ENCODE measurements around the gene MGAT5. TPM values are rescaled to one million over a fixed set of nuclear protein-coding genes. Genes with fewer than 3 reads are reported as not detected.

The MGAT5 gene
- total RNA-seq, 1 donor from 2014 or later = 32.5 TPM

- no peaks in the 10 kb centered on the region for H3K36me3 ChIP-seq (ENCODE audit: control insufficient read depth, insufficient read depth, low read length)
- TF ChIP-seq CTCF (IDR thresholded peaks at IDR 0.05; ENCODE audit: insufficient read depth, low read length, poor library complexity, severe bottlenecking) = no peak
- no peaks in the 10 kb centered on the region for H3K27me3 ChIP-seq (ENCODE audit: control insufficient read depth, insufficient read depth, low read length)
- H3K4me3 ChIP-seq (ENCODE audit: low read depth, low read length) = no peak overlapping the region
- no peak for DNase-seq (ENCODE audit: low read depth)
Observed at GRCh38 chr2:134244587-134244986, 9.3 kb upstream of the MGAT5 start.

- no peak for DNase-seq (ENCODE audit: low read depth)
- Histone ChIP-seq H3K27me3 (ENCODE audit: control insufficient read depth, insufficient read depth, low read length) (no peaks in the 10 kb centered on the region), H3K36me3 (ENCODE audit: control insufficient read depth, insufficient read depth, low read length) (no peaks in the 10 kb centered on the region), H3K4me3 (ENCODE audit: low read depth, low read length) (no peak overlapping the region)
- peak; percentile 78 for TF ChIP-seq CTCF (IDR thresholded peaks at IDR 0.05; ENCODE audit: insufficient read depth, low read length, poor library complexity, severe bottlenecking)
Observed at GRCh38 chr2:134245340-134245984, 8.4 kb upstream of the MGAT5 start.

DNA sequence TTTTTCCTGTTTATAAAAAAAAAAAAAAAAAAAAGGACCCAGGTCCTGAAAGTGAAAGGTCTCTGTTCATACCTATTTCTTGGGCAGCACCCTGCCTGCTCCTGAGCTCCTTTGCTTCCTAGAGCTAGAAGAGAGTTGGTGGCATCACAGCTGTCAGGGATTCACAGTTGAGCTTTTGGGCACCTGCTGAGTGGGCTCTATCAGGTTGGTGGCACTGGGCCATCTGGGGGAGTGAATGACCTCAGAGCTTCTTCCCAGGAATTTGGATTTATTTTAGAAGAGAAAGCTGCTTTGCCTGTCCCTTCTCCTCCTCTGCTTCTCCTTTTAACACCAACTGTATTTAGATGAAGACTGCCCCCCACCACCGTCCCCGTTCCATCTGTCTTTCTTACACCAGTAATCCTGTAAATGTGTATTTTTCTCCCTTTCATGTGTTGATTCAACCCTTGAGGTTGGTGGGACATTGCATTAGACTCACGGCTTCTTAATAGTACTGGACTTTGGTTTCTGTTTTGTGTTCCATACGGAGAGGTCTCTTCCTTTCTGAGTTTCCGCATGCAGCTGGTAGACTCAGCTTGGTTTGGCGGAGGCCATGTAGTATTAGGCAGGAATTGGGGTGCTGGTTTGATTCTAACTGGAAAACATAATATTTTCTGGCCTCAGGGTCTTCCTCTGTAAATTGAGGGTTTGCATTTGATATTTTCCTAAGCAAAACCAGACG lies 7.6 kb upstream of the MGAT5 start:
- no peaks in the 10 kb centered on the region for H3K36me3 ChIP-seq (ENCODE audit: control insufficient read depth, insufficient read depth, low read length)
- no peak for TF ChIP-seq CTCF (IDR thresholded peaks at IDR 0.05; ENCODE audit: insufficient read depth, low read length, poor library complexity, severe bottlenecking)
- no peak overlapping the region for H3K4me3 ChIP-seq (ENCODE audit: low read depth, low read length)
- no peaks in the 10 kb centered on the region for H3K27me3 ChIP-seq (ENCODE audit: control insufficient read depth, insufficient read depth, low read length)
- DNase-seq (ENCODE audit: low read depth) = no peak

DNA sequence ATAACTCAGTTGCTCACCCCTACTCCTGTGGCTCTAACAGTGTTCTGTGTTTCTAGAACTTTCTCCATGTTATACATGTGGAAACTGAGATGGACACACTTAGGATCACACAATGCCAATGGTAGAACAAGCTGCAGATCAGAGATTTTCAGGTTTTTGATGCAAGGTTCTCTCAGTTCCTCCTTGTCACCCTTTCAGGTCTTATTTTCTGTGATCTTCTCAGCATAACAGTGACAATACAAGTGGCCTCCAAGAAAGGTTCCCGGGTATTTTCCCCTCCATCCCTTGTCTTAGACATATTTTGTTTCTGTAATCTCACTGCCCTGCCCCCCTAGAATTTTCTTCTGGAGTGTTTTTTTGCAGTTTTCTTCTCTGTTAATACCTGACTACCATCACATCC lies 6.2 kb upstream of the MGAT5 start:
- no peak for DNase-seq (ENCODE audit: low read depth)

DNA sequence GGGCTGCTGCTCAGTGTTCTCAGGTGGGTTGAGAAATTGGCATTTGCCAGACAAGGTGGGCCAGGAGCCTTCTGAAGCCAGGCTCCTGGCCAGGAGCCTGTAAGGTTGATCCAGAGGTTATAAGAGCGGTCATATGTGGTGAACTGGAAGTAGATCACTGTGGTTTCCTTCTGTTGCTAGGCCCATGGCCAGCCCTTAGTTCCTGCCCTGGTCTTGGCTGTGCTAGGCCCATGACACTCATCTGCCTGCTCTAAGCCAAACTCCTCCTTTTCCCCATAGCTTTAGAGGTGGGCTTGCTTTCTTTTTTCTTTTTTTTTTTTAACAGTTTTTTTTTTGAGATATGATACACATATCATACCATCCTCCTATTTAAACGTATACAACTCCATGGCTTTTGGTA lies 5.0 kb upstream of the MGAT5 start:
- Histone ChIP-seq H3K27me3 (ENCODE audit: control insufficient read depth, insufficient read depth, low read length) (no peaks in the 10 kb centered on the region), H3K36me3 (ENCODE audit: control insufficient read depth, insufficient read depth, low read length) (no peaks in the 10 kb centered on the region), H3K4me3 (ENCODE audit: low read depth, low read length) (no peak overlapping the region)
- no peak for DNase-seq (ENCODE audit: low read depth)
- no peak for TF ChIP-seq CTCF (IDR thresholded peaks at IDR 0.05; ENCODE audit: insufficient read depth, low read length, poor library complexity, severe bottlenecking)

More for the DNA sequence above, 6.2 kb upstream of the MGAT5 start:
- no peak for TF ChIP-seq CTCF (IDR thresholded peaks at IDR 0.05; ENCODE audit: insufficient read depth, low read length, poor library complexity, severe bottlenecking)
- Histone ChIP-seq H3K36me3 (ENCODE audit: control insufficient read depth, insufficient read depth, low read length) (no peaks in the 10 kb centered on the region), H3K27me3 (ENCODE audit: control insufficient read depth, insufficient read depth, low read length) (no peaks in the 10 kb centered on the region), H3K4me3 (ENCODE audit: low read depth, low read length) (no peak overlapping the region)

Measured in kidney epithelial cell (primary cell).